GM12878 (cell line): ENCODE data around the gene MEGF11. TPM values are rescaled to one million over a fixed set of nuclear protein-coding genes. Genes with fewer than 3 reads are reported as not detected.

Source experiments
- BCL3 ChIP-seq: IDR thresholded peaks from 2 replicates; pipeline ENCODE4 v1.6.1; 2011; ENCODE audit warnings: borderline replicate concordance, low read depth, mild to moderate bottlenecking, moderate library complexity, low read length; ENCODE audit not compliant: insufficient read depth, poor library complexity, severe bottlenecking
- BHLHE40 ChIP-seq, 2 experiments: fragments of 450-650 bp in 1 of 2; IDR thresholded peaks; 2 replicates each; pipeline ENCODE4 v1.6.1; 2011 to 2017; ENCODE audit warnings: low read depth in 2 of 2, borderline replicate concordance in 1 of 2, improper control_type of control experiment in 1 of 2, low read length in 1 of 2, mild to moderate bottlenecking in 1 of 2
- CBX5 ChIP-seq: sonication (generic); IDR thresholded peaks from 2 replicates; pipeline ENCODE4 v1.6.1; 2016; ENCODE audit warnings: low read depth, moderate library complexity, mild to moderate bottlenecking, inconsistent platforms
- CHD2 ChIP-seq: IDR thresholded peaks from 2 replicates; pipeline ENCODE4 v1.6.1; 2011; ENCODE audit warnings: low read depth, low read length, improper control_type of control experiment, borderline replicate concordance
- EZH2 ChIP-seq: IDR thresholded peaks from 2 replicates; pipeline ENCODE4 v1.6.1; 2012; ENCODE audit warnings: low read depth, mild to moderate bottlenecking, control low read depth, inconsistent platforms, low read length, borderline replicate concordance; ENCODE audit not compliant: control insufficient read depth
- FOXK2 ChIP-seq: fragments of 450-650 bp; IDR thresholded peaks from 2 replicates; pipeline ENCODE4 v1.6.1; 2017; ENCODE audit warnings: mild to moderate bottlenecking, moderate library complexity
- GATAD2B ChIP-seq: fragments of 450-650 bp; conservative IDR thresholded peaks from 2 replicates; pipeline ENCODE4 v1.6.1; 2017; ENCODE audit warnings: low read depth, mild to moderate bottlenecking, moderate library complexity
- IKZF1 ChIP-seq: fragments of 450-650 bp; conservative IDR thresholded peaks from 2 replicates; pipeline ENCODE4 v1.6.1; 2017; ENCODE audit warnings: antibody characterized with exemption, mild to moderate bottlenecking
- IKZF2 ChIP-seq, 2 experiments: fragments of 450-650 bp; IDR thresholded peaks; 2 replicates each; pipeline ENCODE4 v1.6.1; 2017; ENCODE audit warnings: mild to moderate bottlenecking in 2 of 2, moderate library complexity in 2 of 2
- IRF4 ChIP-seq: IDR thresholded peaks from 2 replicates; pipeline ENCODE4 v1.6.1; 2011; ENCODE audit warnings: low read depth, low read length
- KAT2A ChIP-seq: conservative IDR thresholded peaks from 2 replicates; pipeline ENCODE4 v1.6.1; 2011; ENCODE audit warnings: low read depth, low read length; ENCODE audit not compliant: control insufficient read depth
- PML ChIP-seq: IDR thresholded peaks from 2 replicates; pipeline ENCODE4 v1.6.1; 2012; ENCODE audit warnings: low read length, inconsistent platforms
- POLR2A ChIP-seq: IDR thresholded peaks from 2 replicates; pipeline ENCODE4 v1.6.1; 2011; ENCODE audit warnings: low read depth, mild to moderate bottlenecking, low read length
- POU2F2 ChIP-seq: IDR thresholded peaks from 3 replicates; pipeline ENCODE4 v1.6.1; 2011; ENCODE audit warnings: low read depth, mild to moderate bottlenecking, low read length, borderline replicate concordance
- SMAD5 ChIP-seq: IDR thresholded peaks from 2 replicates; pipeline ENCODE4 v1.6.1; 2016; ENCODE audit warnings: antibody characterized with exemption, low read depth
- ZBTB11 ChIP-seq: fragments of 450-650 bp; formaldehyde crosslinking; IDR thresholded peaks from 2 replicates; pipeline ENCODE4 v1.5.0; 2022; ENCODE audit warnings: mild to moderate bottlenecking, missing genetic modification characterization
- ZNF274 ChIP-seq: IDR thresholded peaks from one replicate; pipeline ENCODE4 v1.8.0; 2011; ENCODE audit not compliant: insufficient read length, insufficient read depth
- ZNF622 ChIP-seq: fragments of 450-650 bp; IDR thresholded peaks from 2 replicates; pipeline ENCODE4 v1.6.1; 2017; ENCODE audit warnings: mild to moderate bottlenecking, inconsistent platforms
- ZZZ3 ChIP-seq: IDR thresholded peaks from 2 replicates; pipeline ENCODE4 v1.6.1; 2011; ENCODE audit warnings: low read depth; ENCODE audit not compliant: control insufficient read depth, insufficient read length
- polyA plus RNA-seq, 11 experiments: library from polyadenylated mRNA; depleted of rRNA in 4 of 11; unstranded in 6 of 11; stranded (reverse) in 5 of 11; fragments of >200 nt; fragmentation: Nextera tagmentation in 4 of 11; fragmentation: Illumina TruSeq in 1 of 11; extraction: Ambion mirVana in 4 of 11; extraction: Trizol in 1 of 11; gene quantifications; 1 replicate in 1 of 11; 2 replicates in 10 of 11; pipeline versions ENCODE4 v1.2.1 to v1.2.3, GENCODE V29; 2011 to 2016; ENCODE audit warnings: inconsistent platforms in 2 of 11, missing spikeins in 2 of 11, low read depth in 1 of 11
- total RNA-seq, 4 experiments: library from RNA; depleted of rRNA in 3 of 4; stranded (reverse); fragments of >200 nt in 3 of 4; fragmentation: Illumina TruSeq in 1 of 4; extraction: Trizol in 1 of 4; gene quantifications; 2 replicates each; pipeline versions ENCODE4 v1.2.1 to v1.2.3, GENCODE V29; 2013 to 2021
- TF ChIP-seq, protein P1 (sequence below): fragments of 450-650 bp; formaldehyde crosslinking; IDR thresholded peaks from 2 replicates; pipeline ENCODE4 v1.4.0; 2022; ENCODE audit warnings: mild to moderate bottlenecking, moderate library complexity

MEGF11 gene
- total and polyA plus RNA-seq, 10 of the 15 experiments (the other 5 are each of a cell fraction or from before 2014, with no cell fraction given), result 0.03 to 1.7 (median 0.49) TPM

GRCh38 chr15:66153549-66154415 lies 99.8 kb downstream of the MEGF11 start (continued):
- TF ChIP-seq KAT2A (no peak), GATAD2B (0 out of 2 replicates have a peak, but pooled peaks have one; percentile 60), IRF4 (no peak), IKZF2 (IDR thresholded peaks at IDR 0.05) (peak; percentile 75 to 76; a peak in 3 of 4 replicates), BCL3 (no peak), ZNF274 (no peak), SMAD5 (no peak), ZNF622 (no peak), ZBTB11 (CRISPR knock-in tag) (no peak), EZH2 (no peak), IKZF1 (peak; percentile 67), FOXK2 (no peak; the same call in 1 of the 2 replicates), ZZZ3 (no peak), PML (no peak), CHD2 (peak; percentile 79; the same call in 1 of the 2 replicates), POLR2A (no peak), BHLHE40 (IDR thresholded peaks at IDR 0.05; ENCODE audit: borderline replicate concordance in 1 of 2, low read depth in 2 of 2, low read length in 1 of 2) (peak in 1 of 2 experiments; percentile 49; a peak in 1 of 4 replicates), POU2F2 (0 out of 3 replicates have a peak, but pooled peaks have one; percentile 14), CBX5 (no peak)
- TF ChIP-seq, protein P1, sequence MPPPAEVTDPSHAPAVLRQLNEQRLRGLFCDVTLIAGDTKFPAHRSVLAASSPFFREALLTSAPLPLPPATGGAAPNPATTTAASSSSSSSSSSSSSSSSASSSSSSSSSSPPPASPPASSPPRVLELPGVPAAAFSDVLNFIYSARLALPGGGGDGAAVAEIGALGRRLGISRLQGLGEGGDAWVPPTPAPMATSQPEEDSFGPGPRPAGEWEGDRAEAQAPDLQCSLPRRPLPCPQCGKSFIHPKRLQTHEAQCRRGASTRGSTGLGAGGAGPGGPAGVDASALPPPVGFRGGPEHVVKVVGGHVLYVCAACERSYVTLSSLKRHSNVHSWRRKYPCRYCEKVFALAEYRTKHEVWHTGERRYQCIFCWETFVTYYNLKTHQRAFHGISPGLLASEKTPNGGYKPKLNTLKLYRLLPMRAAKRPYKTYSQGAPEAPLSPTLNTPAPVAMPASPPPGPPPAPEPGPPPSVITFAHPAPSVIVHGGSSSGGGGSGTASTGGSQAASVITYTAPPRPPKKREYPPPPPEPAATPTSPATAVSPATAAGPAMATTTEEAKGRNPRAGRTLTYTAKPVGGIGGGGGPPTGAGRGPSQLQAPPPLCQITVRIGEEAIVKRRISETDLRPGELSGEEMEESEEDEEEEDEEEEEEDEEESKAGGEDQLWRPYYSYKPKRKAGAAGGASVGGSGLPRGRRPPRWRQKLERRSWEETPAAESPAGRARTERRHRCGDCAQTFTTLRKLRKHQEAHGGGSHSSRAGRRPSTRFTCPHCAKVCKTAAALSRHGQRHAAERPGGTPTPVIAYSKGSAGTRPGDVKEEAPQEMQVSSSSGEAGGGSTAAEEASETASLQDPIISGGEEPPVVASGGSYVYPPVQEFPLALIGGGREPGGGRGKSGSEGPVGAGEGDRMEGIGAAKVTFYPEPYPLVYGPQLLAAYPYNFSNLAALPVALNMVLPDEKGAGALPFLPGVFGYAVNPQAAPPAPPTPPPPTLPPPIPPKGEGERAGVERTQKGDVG (CRISPR knock-in tag), result no peak
